Activated naive CD4-positive, alpha-beta T cell treated with anti-CD3 and anti-CD28 coated beads, Interleukin-2, amount 50 U/mL, for 16 hours (primary cell): ENCODE data around the gene PCMTD2.
"Not testable (repeated sequence)": the region's sequence is repeated elsewhere in the genome, so short reads cannot be mapped to it uniquely, and the experiment has no call there.

Experiments used
- DNase-seq: peaks from one replicate; pipeline ENCODE4 v3.0.0-alpha.2; 2020

The PCMTD2 gene

GRCh38 chr20:64258071-64258823, 2.7 kb downstream of the PCMTD2 start:
- DNase-seq: no peak

- no peak for DNase-seq
Observed at GRCh38 chr20:64260239-64260638, 4.7 kb downstream of the PCMTD2 start.

GRCh38 chr20:64261138-64261537, 5.6 kb downstream of the PCMTD2 start:
- DNase-seq: no peak

- no peak for DNase-seq
Observed at GRCh38 chr20:64264091-64264490, 8.5 kb downstream of the PCMTD2 start.

GRCh38 chr20:64265201-64265600, 9.7 kb downstream of the PCMTD2 start:
- DNase-seq: no peak

GRCh38 chr20:64266988-64267387, 11.4 kb downstream of the PCMTD2 start:
- no peak for DNase-seq

GRCh38 chr20:64268174-64268573, 12.6 kb downstream of the PCMTD2 start:
- no peak for DNase-seq

GRCh38 chr20:64269604-64270411, 14.3 kb downstream of the PCMTD2 start:
- DNase-seq: no peak

- DNase-seq: no peak
Observed at GRCh38 chr20:64271636-64272035, 16.1 kb downstream of the PCMTD2 start.

GRCh38 chr20:64273109-64273508, 17.6 kb downstream of the PCMTD2 start:
- DNase-seq: no peak

- no peak for DNase-seq
Observed at GRCh38 chr20:64276817-64277216, 21.3 kb downstream of the PCMTD2 start.

- no peak for DNase-seq
Observed at GRCh38 chr20:64277571-64278316, 22.2 kb downstream of the PCMTD2 start.

GRCh38 chr20:64278317-64278681, 22.8 kb downstream of the PCMTD2 start:
- DNase-seq: no peak

- DNase-seq: no peak
Observed at GRCh38 chr20:64279826-64280459, 24.4 kb downstream of the PCMTD2 start.

- no peak for DNase-seq
Observed at GRCh38 chr20:64280460-64280843, 24.9 kb downstream of the PCMTD2 start.

- DNase-seq: no peak
Observed at GRCh38 chr20:64283646-64284045, 28.1 kb downstream of the PCMTD2 start.

- peak; percentile 86 for DNase-seq
Observed at GRCh38 chr20:64285579-64286446, 30.3 kb downstream of the PCMTD2 start.

GRCh38 chr20:64286447-64287263, 31.1 kb downstream of the PCMTD2 start:
- not testable (repeated sequence) for DNase-seq

GRCh38 chr20:64287264-64287590, 31.7 kb downstream of the PCMTD2 start:
- not testable (repeated sequence) for DNase-seq

- not testable (repeated sequence) for DNase-seq
Observed at GRCh38 chr20:64292167-64292566, 36.6 kb downstream of the PCMTD2 start.

GRCh38 chr20:64303086-64303485, 47.5 kb downstream of the PCMTD2 start:
- DNase-seq: not testable (repeated sequence)
